Activated CD8-positive, alpha-beta memory T cell treated with anti-CD3 and anti-CD28 coated beads, Interleukin-2, amount 10 ng/mL, durations not matched to agents 7 days and 5 days (primary cell): ENCODE data around the gene C17orf113. TPM values are rescaled to one million over a fixed set of nuclear protein-coding genes. Genes with fewer than 3 reads are reported as not detected.

ENCODE experiments used
- ATAC-seq: fragments of 150-1000 bp; cut with Tn5 transposase; one replicate; pipeline ENCODE4 v1.10.0; 2021; ENCODE audit warnings: moderate library complexity
- CTCF ChIA-PET: fragments of 350-600 bp; sonication (Branson Sonifier 250); formaldehyde crosslinking; loops from one replicate; lab custom pipeline; 2021; ENCODE audit warnings: antibody characterized with exemption; lab: Charles Lee
- DNase-seq: peaks from one replicate; pipeline ENCODE4 v3.0.0-alpha.2; 2020
- H3K27ac Mint-ChIP-seq: one replicate; pipeline ENCODE4 v1.8.0; 2021; ENCODE audit warnings: mild to moderate bottlenecking, mixed read lengths
- H3K27me3 Mint-ChIP-seq: one replicate; pipeline ENCODE4 v1.8.0; 2021; ENCODE audit warnings: mixed read lengths
- H3K36me3 Mint-ChIP-seq: one replicate; pipeline ENCODE4 v1.8.0; 2021; ENCODE audit warnings: mild to moderate bottlenecking, mixed read lengths
- H3K4me1 Mint-ChIP-seq: one replicate; pipeline ENCODE4 v1.8.0; 2021; ENCODE audit warnings: mixed read lengths
- H3K4me3 Mint-ChIP-seq: one replicate; pipeline ENCODE4 v1.8.0; 2021; ENCODE audit warnings: mild to moderate bottlenecking, moderate library complexity, mixed read lengths
- H3K9me3 Mint-ChIP-seq: one replicate; pipeline ENCODE4 v1.8.0; 2022; ENCODE audit warnings: low read depth, mixed read lengths
- total RNA-seq, 2 experiments: library from RNA; stranded (reverse); gene quantifications; one replicate each; pipeline ENCODE4 v1.2.3, GENCODE V29; 2021

C17orf113 gene
- total RNA-seq = under 1 TPM; 0.14 to 0.23 TPM

- Mint-ChIP-seq H3K4me1 (peaks cover 4% of the 10 kb centered on the region), H3K9me3 (no peaks in the 10 kb centered on the region), H3K4me3 (peak within 1 kb of the TSS; percentile 50), H3K27ac (no peak within 1 kb of the TSS), H3K36me3 (no peaks in the 10 kb centered on the region), H3K27me3 (peaks cover 55% of the 10 kb centered on the region)
- CTCF ChIA-PET = interaction anchor here (0.9 to 1.1 kb wide), 4 partner anchors 27 to 51 kb away, joined by 3 to 6 read pairs (median 3); no protein-coding TSS in a partner anchor
- peak; percentile 83 for ATAC-seq
- DNase-seq = peak; percentile 67
Measured at GRCh38 chr17:42050393-42051012, at the start of gene C17orf113. Gene C17orf113 (minus strand): TSS chr17:42050601. CDS start chr17:42043376, 7,225 bp downstream.

- Mint-ChIP-seq H3K4me3 (no peak overlapping the region), H3K27ac (no peak overlapping the region), H3K36me3 (peaks cover 5% of the 10 kb centered on the region), H3K27me3 (peaks cover 32% of the 10 kb centered on the region), H3K9me3 (no peaks in the 10 kb centered on the region), H3K4me1 (peaks cover 6% of the 10 kb centered on the region)
- ATAC-seq (no peak), DNase-seq (no peak)
- CTCF ChIA-PET = interaction anchor here (1.0 to 4.3 kb wide), 4 partner anchors 20 to 79 kb away, joined by 4 to 33 read pairs (median 7); partner anchors contain the start of gene NKIRAS2
Measured at GRCh38 chr17:42098730-42099399, 48.5 kb upstream of the C17orf113 start.

- ATAC-seq = peak; percentile 60
Measured at GRCh38 chr17:42097691-42098631, 47.6 kb upstream of the C17orf113 start, which contains the start of gene ZNF385C. Gene ZNF385C (minus strand): TSS chr17:42098473. CDS start chr17:42063056, 35,417 bp downstream.

GRCh38 chr17:42096360-42097111 lies 46.1 kb upstream of the C17orf113 start:
- no peak overlapping the region for H3K4me3 Mint-ChIP-seq
- peaks cover 2% of the 10 kb centered on the region for H3K36me3 Mint-ChIP-seq
- CTCF ChIA-PET = interaction anchor here (1.1 to 2.5 kb wide), 4 partner anchors 27 to 71 kb away, joined by 3 to 9 read pairs (median 4); no protein-coding TSS in a partner anchor

More at GRCh38 chr17:42097691-42098631, 47.6 kb upstream of the C17orf113 start, which contains the start of gene ZNF385C:
- no peak for DNase-seq
- CTCF ChIA-PET = interaction anchor here (0.6 to 4.3 kb wide), 7 partner anchors 21 to 931 kb away, joined by 3 to 33 read pairs (median 4); partner anchors contain the start of gene NKIRAS2
- Mint-ChIP-seq H3K4me3 (no peak within 1 kb of the TSS), H3K36me3 (peaks cover 3% of the 10 kb centered on the region), H3K9me3 (no peaks in the 10 kb centered on the region), H3K27ac (no peak within 1 kb of the TSS), H3K4me1 (peaks cover 6% of the 10 kb centered on the region), H3K27me3 (peaks cover 32% of the 10 kb centered on the region)

GRCh38 chr17:42094375-42095069 lies 44.1 kb upstream of the C17orf113 start:
- CTCF ChIA-PET = no interaction called here
- Mint-ChIP-seq H3K9me3 (no peaks in the 10 kb centered on the region), H3K27ac (no peak overlapping the region), H3K27me3 (peaks cover 39% of the 10 kb centered on the region), H3K36me3 (no peaks in the 10 kb centered on the region), H3K4me3 (no peak overlapping the region), H3K4me1 (peaks cover 6% of the 10 kb centered on the region)
- no peak for ATAC-seq
- DNase-seq = no peak

More at GRCh38 chr17:42096360-42097111, 46.1 kb upstream of the C17orf113 start:
- Mint-ChIP-seq H3K9me3 (no peaks in the 10 kb centered on the region), H3K27me3 (peaks cover 34% of the 10 kb centered on the region), H3K4me1 (peaks cover 6% of the 10 kb centered on the region), H3K27ac (no peak overlapping the region)
- no peak for DNase-seq
- ATAC-seq = no peak

- ATAC-seq = no peak
- Mint-ChIP-seq H3K9me3 (no peaks in the 10 kb centered on the region), H3K27ac (no peak overlapping the region), H3K36me3 (no peaks in the 10 kb centered on the region), H3K27me3 (peaks cover 44% of the 10 kb centered on the region), H3K4me3 (no peak overlapping the region), H3K4me1 (peaks cover 4% of the 10 kb centered on the region)
- CTCF ChIA-PET = no interaction called here
- no peak for DNase-seq
Measured at GRCh38 chr17:42092939-42093338, 42.5 kb upstream of the C17orf113 start.

GRCh38 chr17:42090964-42091790 lies 40.8 kb upstream of the C17orf113 start:
- H3K9me3 Mint-ChIP-seq = no peaks in the 10 kb centered on the region
- DNase-seq = no peak
- H3K4me3 Mint-ChIP-seq = no peak overlapping the region
- no peaks in the 10 kb centered on the region for H3K4me1 Mint-ChIP-seq
- no peak for ATAC-seq
- H3K27me3 Mint-ChIP-seq = peaks cover 27% of the 10 kb centered on the region
- CTCF ChIA-PET = interaction anchor here (0.6 to 1.2 kb wide), 5 partner anchors 10 to 132 kb away, joined by 3 to 5 read pairs (median 3); no protein-coding TSS in a partner anchor
- H3K36me3 Mint-ChIP-seq = no peaks in the 10 kb centered on the region
- H3K27ac Mint-ChIP-seq = no peak overlapping the region

GRCh38 chr17:42088736-42089135 lies 38.3 kb upstream of the C17orf113 start:
- H3K4me1 Mint-ChIP-seq = no peaks in the 10 kb centered on the region
- ATAC-seq (no peak), DNase-seq (no peak)
- no peak overlapping the region for H3K4me3 Mint-ChIP-seq
- H3K27ac Mint-ChIP-seq = no peak overlapping the region
- CTCF ChIA-PET = interaction anchor here (0.7 to 1.5 kb wide), 2 partner anchors 17 to 38 kb away, joined by 3 to 4 read pairs; no protein-coding TSS in a partner anchor
- no peaks in the 10 kb centered on the region for H3K36me3 Mint-ChIP-seq
- no peaks in the 10 kb centered on the region for H3K9me3 Mint-ChIP-seq
- H3K27me3 Mint-ChIP-seq = peaks cover 15% of the 10 kb centered on the region

GRCh38 chr17:42087736-42088705 lies 37.6 kb upstream of the C17orf113 start:
- CTCF ChIA-PET = interaction anchor here (0.7 kb wide), 1 partner anchor 37 kb away, joined by 3 read pairs; no protein-coding TSS in a partner anchor
- no peaks in the 10 kb centered on the region for H3K9me3 Mint-ChIP-seq
- no peaks in the 10 kb centered on the region for H3K36me3 Mint-ChIP-seq
- ATAC-seq (no peak), DNase-seq (no peak)
- H3K27ac Mint-ChIP-seq = no peak overlapping the region
- no peaks in the 10 kb centered on the region for H3K4me1 Mint-ChIP-seq
- no peak overlapping the region for H3K4me3 Mint-ChIP-seq
- peaks cover 15% of the 10 kb centered on the region for H3K27me3 Mint-ChIP-seq

- Mint-ChIP-seq H3K27ac (no peak overlapping the region), H3K4me3 (no peak overlapping the region), H3K9me3 (no peaks in the 10 kb centered on the region), H3K27me3 (peaks cover 13% of the 10 kb centered on the region), H3K4me1 (no peaks in the 10 kb centered on the region), H3K36me3 (no peaks in the 10 kb centered on the region)
- DNase-seq (no peak), ATAC-seq (no peak)
- CTCF ChIA-PET = interaction anchor here (1.2 kb wide), 1 partner anchor 316 kb away, joined by 3 read pairs; no protein-coding TSS in a partner anchor
Measured at GRCh38 chr17:42087042-42087701, 36.8 kb upstream of the C17orf113 start.
